HG02943 (cell line): Measurements from ENCODE around the gene ATG101.
A peak's percentile ranks its signal among the peaks of the same experiment; 100 is the strongest.
"Not testable (repeated sequence)": the region's sequence is repeated elsewhere in the genome, so short reads cannot be mapped to it uniquely, and the experiment has no call there.

ENCODE experiments used
- ATAC-seq: cut with Tn5 transposase; IDR thresholded peaks from one replicate; pipeline ENCODE4 v1.9.1; 2021; ENCODE audit warnings: mild to moderate bottlenecking, low read depth, moderate library complexity; ENCODE audit not compliant: unreplicated experiment

Gene ATG101

GRCh38 chr12:52091061-52091460, 21.3 kb downstream of the ATG101 start:
- ATAC-seq = no peak

GRCh38 chr12:52091869-52092268, 22.1 kb downstream of the ATG101 start:
- ATAC-seq = no peak

- no peak for ATAC-seq
Observed at GRCh38 chr12:52093346-52093745, 23.6 kb downstream of the ATG101 start.

- no peak for ATAC-seq
Observed at GRCh38 chr12:52096332-52097044, 26.7 kb downstream of the ATG101 start.

GRCh38 chr12:52097045-52097666, 27.4 kb downstream of the ATG101 start:
- ATAC-seq = no peak

GRCh38 chr12:52104431-52105089, 34.8 kb downstream of the ATG101 start:
- ATAC-seq = not testable (repeated sequence)

- not testable (repeated sequence) for ATAC-seq
Observed at GRCh38 chr12:52116222-52117125, 46.7 kb downstream of the ATG101 start.

- ATAC-seq = peak; percentile 18
Observed at GRCh38 chr12:52117806-52118475, 48.2 kb downstream of the ATG101 start.

- no peak for ATAC-seq
Observed at GRCh38 chr12:52119398-52120254, 49.8 kb downstream of the ATG101 start.

GRCh38 chr12:52120951-52121823, 51.4 kb downstream of the ATG101 start:
- ATAC-seq = no peak

- ATAC-seq = no peak
Observed at GRCh38 chr12:52121824-52122539, 52.2 kb downstream of the ATG101 start.

GRCh38 chr12:52122540-52122871, 52.7 kb downstream of the ATG101 start:
- ATAC-seq = no peak

GRCh38 chr12:52122904-52123303, 53.1 kb downstream of the ATG101 start:
- no peak for ATAC-seq

GRCh38 chr12:52123487-52124186, 53.9 kb downstream of the ATG101 start:
- ATAC-seq = no peak

- no peak for ATAC-seq
Observed at GRCh38 chr12:52125476-52125900, 55.7 kb downstream of the ATG101 start.

- no peak for ATAC-seq
Observed at GRCh38 chr12:52126050-52126604, 56.3 kb downstream of the ATG101 start.
